ENCODE data around the gene GATA1. TPM values are rescaled to one million over a fixed set of nuclear protein-coding genes. Genes with fewer than 3 reads are reported as not detected.
A peak's percentile ranks its signal among the peaks of the same experiment; 100 is the strongest.

GATA1 gene
- total and polyA plus RNA-seq, 2 experiments from 2014 or later = not detected

DNA sequence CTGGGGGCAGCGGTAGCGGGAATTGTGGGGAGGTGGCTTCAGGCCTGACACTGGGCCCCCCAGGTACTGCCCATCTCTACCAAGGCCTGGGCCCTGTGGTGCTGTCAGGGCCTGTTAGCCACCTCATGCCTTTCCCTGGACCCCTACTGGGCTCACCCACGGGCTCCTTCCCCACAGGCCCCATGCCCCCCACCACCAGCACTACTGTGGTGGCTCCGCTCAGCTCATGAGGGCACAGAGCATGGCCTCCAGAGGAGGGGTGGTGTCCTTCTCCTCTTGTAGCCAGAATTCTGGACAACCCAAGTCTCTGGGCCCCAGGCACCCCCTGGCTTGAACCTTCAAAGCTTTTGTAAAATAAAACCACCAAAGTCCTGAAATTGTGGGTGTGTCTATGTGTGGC is 7.5 kb downstream of the GATA1 start:
- H2AFZ ChIP-seq = no peak overlapping the region
- no peak overlapping the region for H3K4me2 ChIP-seq
- WGBS (ENCODE audit: low lambda C conversion rate, missing lambda C conversion rate) = 97% methylated on average over 3 of the region's 4 CpGs
- H3K79me2 ChIP-seq = no peaks in the 10 kb centered on the region
- no peak for TF ChIP-seq EZH2phosphoT487 (IDR thresholded peaks at IDR 0.05; ENCODE audit: low read depth, severe bottlenecking, unreplicated experiment)
- no peak for TF ChIP-seq EZH2 (IDR thresholded peaks at IDR 0.05; ENCODE audit: borderline replicate concordance)
- TF ChIP-seq, protein P1, sequence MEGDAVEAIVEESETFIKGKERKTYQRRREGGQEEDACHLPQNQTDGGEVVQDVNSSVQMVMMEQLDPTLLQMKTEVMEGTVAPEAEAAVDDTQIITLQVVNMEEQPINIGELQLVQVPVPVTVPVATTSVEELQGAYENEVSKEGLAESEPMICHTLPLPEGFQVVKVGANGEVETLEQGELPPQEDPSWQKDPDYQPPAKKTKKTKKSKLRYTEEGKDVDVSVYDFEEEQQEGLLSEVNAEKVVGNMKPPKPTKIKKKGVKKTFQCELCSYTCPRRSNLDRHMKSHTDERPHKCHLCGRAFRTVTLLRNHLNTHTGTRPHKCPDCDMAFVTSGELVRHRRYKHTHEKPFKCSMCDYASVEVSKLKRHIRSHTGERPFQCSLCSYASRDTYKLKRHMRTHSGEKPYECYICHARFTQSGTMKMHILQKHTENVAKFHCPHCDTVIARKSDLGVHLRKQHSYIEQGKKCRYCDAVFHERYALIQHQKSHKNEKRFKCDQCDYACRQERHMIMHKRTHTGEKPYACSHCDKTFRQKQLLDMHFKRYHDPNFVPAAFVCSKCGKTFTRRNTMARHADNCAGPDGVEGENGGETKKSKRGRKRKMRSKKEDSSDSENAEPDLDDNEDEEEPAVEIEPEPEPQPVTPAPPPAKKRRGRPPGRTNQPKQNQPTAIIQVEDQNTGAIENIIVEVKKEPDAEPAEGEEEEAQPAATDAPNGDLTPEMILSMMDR (IDR thresholded peaks at IDR 0.05; ENCODE audit: poor library complexity) = no peak
- no peak for DNase-seq (ENCODE audit: low spot score)
- peaks cover 13% of the 10 kb centered on the region for H3K4me1 ChIP-seq (ENCODE audit: insufficient read depth)
- no peaks in the 10 kb centered on the region for H3K9me3 ChIP-seq (ENCODE audit: low read depth)
- H3K27me3 ChIP-seq = no peaks in the 10 kb centered on the region
- H3K4me3 ChIP-seq = no peak overlapping the region
- H3K9me2 ChIP-seq (replicated peaks; ENCODE audit: insufficient read depth) = no peaks in the 10 kb centered on the region
- H3K27ac ChIP-seq = no peak overlapping the region
- no peaks in the 10 kb centered on the region for H3K36me3 ChIP-seq (replicated peaks; ENCODE audit: insufficient read depth, low read depth)
- H4K20me1 ChIP-seq (ENCODE audit: insufficient read depth, poor library complexity, severe bottlenecking) = no peaks in the 10 kb centered on the region

DNA sequence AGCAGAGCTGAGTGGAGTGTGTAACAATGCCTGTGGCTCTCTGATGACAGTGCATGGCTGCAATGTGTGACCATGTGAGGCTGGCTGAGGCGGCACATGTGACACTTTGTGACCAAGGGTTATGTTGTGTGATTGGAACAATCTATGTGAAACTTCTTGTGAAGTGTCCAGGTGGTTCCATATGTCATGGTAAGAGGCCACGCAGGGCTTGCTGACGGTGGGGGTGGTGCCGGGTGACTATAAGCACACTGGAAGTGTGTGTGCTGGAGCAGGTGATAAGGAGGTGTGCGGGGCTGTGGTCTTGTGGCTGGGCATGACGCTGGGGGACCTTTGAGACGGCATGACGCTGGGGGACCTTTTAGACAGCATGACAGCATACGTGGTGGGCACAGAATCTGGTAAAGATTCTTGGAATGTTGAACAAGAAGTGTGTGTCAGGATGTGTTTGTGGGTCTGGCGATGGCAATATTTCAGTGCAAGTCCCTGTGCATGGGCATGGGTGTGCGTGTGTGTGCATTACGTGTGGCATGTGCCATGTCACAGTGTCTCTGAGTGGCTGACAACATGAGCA is 8.0 kb downstream of the GATA1 start:
- Histone ChIP-seq H3K4me2 (no peak overlapping the region), H3K9me2 (replicated peaks; ENCODE audit: insufficient read depth) (no peaks in the 10 kb centered on the region), H3K27me3 (no peaks in the 10 kb centered on the region), H3K36me3 (replicated peaks; ENCODE audit: insufficient read depth, low read depth) (no peaks in the 10 kb centered on the region), H4K20me1 (ENCODE audit: insufficient read depth, poor library complexity, severe bottlenecking) (no peaks in the 10 kb centered on the region), H3K9me3 (ENCODE audit: low read depth) (no peaks in the 10 kb centered on the region), H3K4me3 (no peak overlapping the region), H3K27ac (peak overlapping the region; percentile 75), H3K79me2 (no peaks in the 10 kb centered on the region), H3K4me1 (ENCODE audit: insufficient read depth) (peaks cover 13% of the 10 kb centered on the region), H2AFZ (no peak overlapping the region)
- no peak for DNase-seq (ENCODE audit: low spot score)
- 89% methylated on average over 12 of the region's 12 CpGs for WGBS (ENCODE audit: low lambda C conversion rate, missing lambda C conversion rate)
- TF ChIP-seq EZH2phosphoT487 (IDR thresholded peaks at IDR 0.05; ENCODE audit: low read depth, severe bottlenecking, unreplicated experiment) (no peak), EZH2 (IDR thresholded peaks at IDR 0.05; ENCODE audit: borderline replicate concordance) (no peak)
- TF ChIP-seq, protein P1 (IDR thresholded peaks at IDR 0.05; ENCODE audit: poor library complexity) = no peak

DNA sequence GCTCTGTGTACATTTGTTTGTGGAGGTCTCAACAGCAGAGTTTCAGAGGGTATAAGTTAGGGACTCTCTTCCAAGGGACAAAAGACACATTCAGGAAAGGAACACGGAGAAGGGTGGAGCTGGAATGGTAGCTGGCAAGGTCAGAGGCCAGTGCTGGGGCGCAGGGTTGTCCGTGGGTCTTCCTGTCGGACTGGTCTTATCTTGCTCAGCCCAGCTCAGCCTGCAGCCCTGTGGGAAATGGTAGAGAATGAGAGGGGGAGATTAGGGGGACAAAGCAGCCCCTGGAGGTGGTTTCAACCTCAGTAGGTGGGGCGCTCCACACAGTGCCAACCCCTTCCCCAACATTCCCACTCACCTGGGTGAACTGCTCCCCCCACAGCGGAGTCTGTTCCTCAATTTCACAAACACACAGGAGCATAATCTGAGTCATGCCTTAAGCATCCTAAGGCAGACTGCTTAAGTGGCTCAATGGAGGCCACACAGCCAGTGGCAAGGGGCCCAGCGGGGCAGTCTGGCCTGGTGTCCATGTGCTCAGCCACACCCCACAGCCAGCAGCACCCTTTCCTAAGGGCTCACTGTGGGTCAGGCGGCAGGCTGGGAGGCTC is 8.6 kb downstream of the GATA1 start:
- Histone ChIP-seq H3K9me3 (ENCODE audit: low read depth) (no peaks in the 10 kb centered on the region), H3K4me1 (ENCODE audit: insufficient read depth) (peaks cover 13% of the 10 kb centered on the region), H3K27ac (peak overlapping the region; percentile 75), H3K79me2 (no peaks in the 10 kb centered on the region), H3K4me3 (no peak overlapping the region), H3K27me3 (no peaks in the 10 kb centered on the region), H3K9me2 (replicated peaks; ENCODE audit: insufficient read depth) (no peaks in the 10 kb centered on the region), H2AFZ (no peak overlapping the region), H3K36me3 (replicated peaks; ENCODE audit: insufficient read depth, low read depth) (no peaks in the 10 kb centered on the region), H3K4me2 (peak overlapping the region; percentile 29), H4K20me1 (ENCODE audit: insufficient read depth, poor library complexity, severe bottlenecking) (no peaks in the 10 kb centered on the region)
- peak; percentile 61 for DNase-seq (ENCODE audit: low spot score)
- TF ChIP-seq, protein P1 (IDR thresholded peaks at IDR 0.05; ENCODE audit: poor library complexity) = no peak
- no peak for TF ChIP-seq EZH2phosphoT487 (IDR thresholded peaks at IDR 0.05; ENCODE audit: low read depth, severe bottlenecking, unreplicated experiment)
- TF ChIP-seq EZH2 (IDR thresholded peaks at IDR 0.05; ENCODE audit: borderline replicate concordance) = no peak
- WGBS (ENCODE audit: low lambda C conversion rate, missing lambda C conversion rate) = 59% methylated on average over 8 of the region's 8 CpGs

Measured in hepatocyte (in vitro differentiated cells).